K562 (cell line): Measurements from ENCODE around the gene SBK3. TPM values are rescaled to one million over a fixed set of nuclear protein-coding genes. Genes with fewer than 3 reads are reported as not detected.

Source experiments
- ATAC-seq: fragments of 200-7000 bp; cut with Tn5 transposase; 3 replicates; pipeline ENCODE4 v1.9.1; 2020; ENCODE audit warnings: moderate library complexity
- BruUV-seq: library from RNA; stranded (reverse); fragments of 400-500 nt; replicated peaks from 2 replicates; lab custom pipeline; 2021; lab: Mats Ljungman, UMichigan
- CTCF ChIA-PET: fragments of 300-600 bp; formaldehyde crosslinking; extraction: SDS; loops from one replicate; lab custom pipeline; 2021; ENCODE audit warnings: low intra/inter-chr PET ratio; lab: Yijun Ruan, JAX
- POLR2A ChIA-PET: fragments of 300-600, 350-650 bp; sonication (Branson Sonifier 250); formaldehyde crosslinking; extraction: SDS; loops from one replicate; lab custom pipeline; 2021; ENCODE audit warnings: antibody characterized with exemption, inconsistent platforms; lab: Yijun Ruan, JAX
- DNase-seq, 4 experiments: peaks; one replicate each; pipeline versions ENCODE4 v3.0.0 to v3.0.0-alpha.2; 2011 to 2018; ENCODE audit warnings: low spot score in 3 of 4, mixed read lengths in 3 of 4; ENCODE audit errors: extremely low read depth in 1 of 4
- FAIRE-seq: peaks from 2 replicates; lab custom pipeline; 2011; peaks lifted over from hg19 to GRCh38; lab: Jason Lieb, UNC
- H2AFZ ChIP-seq: 2 replicates; pipeline ENCODE4 v1.6.0; 2011; ENCODE audit warnings: low read depth, low read length, control low read depth, inconsistent platforms
- H3K27ac ChIP-seq: fragments of 200-600 bp; 3 replicates; pipeline ENCODE4 v1.8.0; 2011; ENCODE audit warnings: low read depth, mild to moderate bottlenecking, control low read depth, inconsistent platforms, low read length, moderate library complexity, mixed read lengths; ENCODE audit errors: extremely low read depth
- H3K27me3 ChIP-seq, 2 experiments: fragments of 300-600 bp in 1 of 2; 2 replicates in 1 of 2; 3 replicates in 1 of 2; pipeline versions ENCODE4 v1.6.0 to v1.8.0; 2011; ENCODE audit warnings: inconsistent platforms in 2 of 2, low read length in 2 of 2, mild to moderate bottlenecking in 1 of 2, mixed read lengths in 1 of 2, moderate library complexity in 1 of 2; ENCODE audit not compliant: control insufficient read depth in 2 of 2, insufficient read depth in 2 of 2
- H3K36me3 ChIP-seq: fragments of 300-600 bp; 3 replicates; pipeline ENCODE4 v1.8.0; 2011; ENCODE audit warnings: mild to moderate bottlenecking, low read length, inconsistent platforms; ENCODE audit not compliant: control insufficient read depth, insufficient read depth
- H3K4me1 ChIP-seq, 2 experiments: fragments of 200-600 bp in 1 of 2; replicated peaks in 1 of 2; 2 replicates in 1 of 2; 3 replicates in 1 of 2; pipeline versions ENCODE4 v1.5.1 to v1.8.0; 2011; ENCODE audit warnings: inconsistent platforms in 2 of 2, low read length in 2 of 2, mild to moderate bottlenecking in 1 of 2, mixed read lengths in 1 of 2, moderate library complexity in 1 of 2; ENCODE audit not compliant: control insufficient read depth in 2 of 2, insufficient read depth in 2 of 2
- H3K4me2 ChIP-seq: 2 replicates; pipeline ENCODE4 v1.6.1; 2011; ENCODE audit warnings: low read length, control low read depth, inconsistent platforms, mixed read lengths; ENCODE audit not compliant: insufficient read depth
- H3K4me3 ChIP-seq: fragments of 200-600 bp; sonication (generic), shearing (Covaris generic); 2 replicates; pipeline ENCODE4 v1.5.1; 2016; ENCODE audit warnings: control low read depth, inconsistent platforms
- H3K79me2 ChIP-seq: fragments of 200-600 bp; 3 replicates; pipeline ENCODE4 v1.8.0; 2011; ENCODE audit warnings: low read length, inconsistent platforms; ENCODE audit not compliant: control insufficient read depth, insufficient read depth
- H3K9ac ChIP-seq, 2 experiments: 2 replicates each; pipeline versions ENCODE4 v1.6.0 to v1.6.1; 2011; ENCODE audit warnings: low read depth in 2 of 2, low read length in 2 of 2, control low read depth in 1 of 2, inconsistent platforms in 1 of 2, mild to moderate bottlenecking in 1 of 2, mixed read lengths in 1 of 2; ENCODE audit not compliant: insufficient read depth in 1 of 2
- H3K9me1 ChIP-seq: one replicate; pipeline ENCODE4 v1.6.0; 2011; ENCODE audit warnings: inconsistent platforms, mild to moderate bottlenecking, low read length, moderate library complexity; ENCODE audit not compliant: control insufficient read depth, insufficient read depth
- H3K9me3 ChIP-seq: replicated peaks from 2 replicates; pipeline ENCODE4 v1.5.1; 2011; ENCODE audit warnings: low read depth, low read length, inconsistent platforms; ENCODE audit not compliant: control insufficient read depth, insufficient read depth
- H4K20me1 ChIP-seq: replicated peaks from 2 replicates; pipeline ENCODE4 v1.6.1; 2011; ENCODE audit warnings: low read length, inconsistent platforms, mixed read lengths; ENCODE audit not compliant: control insufficient read depth, insufficient read depth
- CBX3 ChIP-seq, 2 experiments: IDR thresholded peaks; 1 replicate in 1 of 2; 2 replicates in 1 of 2; pipeline ENCODE4 v1.6.1; 2012; ENCODE audit warnings: inconsistent platforms in 2 of 2, low read length in 2 of 2, borderline replicate concordance in 1 of 2, control low read depth in 1 of 2
- EGR1 ChIP-seq: fragments of 450-650 bp; conservative IDR thresholded peaks from 2 replicates; pipeline ENCODE4 v1.6.1; 2017; ENCODE audit warnings: mild to moderate bottlenecking
- KLF1 ChIP-seq: fragments of 450-650 bp; IDR thresholded peaks from 2 replicates; pipeline ENCODE4 v1.6.1; 2016; ENCODE audit warnings: missing genetic modification characterization, missing compliant biosample characterization
- ZNF707 ChIP-seq: fragments of 250-450 bp; sonication (Bioruptor Pico); conservative IDR thresholded peaks from 2 replicates; pipeline ENCODE4 v1.8.0; 2022; ENCODE audit warnings: inconsistent platforms, mild to moderate bottlenecking, moderate library complexity
- WGBS: fragments of 100-300 bp; shearing (Covaris generic); methylation state at CpG from one replicate; pipeline ENCODE4 v1.1.6; 2016; ENCODE audit warnings: low coverage, mixed read lengths; ENCODE audit not compliant: insufficient coverage; ENCODE audit errors: missing lambda C conversion rate; 5-methylcytosine and 5-hydroxymethylcytosine counted together
- in situ Hi-C: fragments of 300-500 bp; cut with MboI; formaldehyde crosslinking; loops from 4 replicates; pipeline ENCODE4 v1.15.0; 2018; ENCODE audit warnings: inconsistent platforms, mixed read lengths
- intact Hi-C: fragments of 100-400 bp; cut with micrococcal nuclease; formaldehyde crosslinking; loops from 2 replicates; pipeline ENCODE4 v1.14.2; 2022
- polyA plus RNA-seq, 8 experiments: library from polyadenylated mRNA; depleted of rRNA in 4 of 8; stranded (reverse) in 5 of 8; unstranded in 3 of 8; fragments of >200 nt; fragmentation: Nextera tagmentation in 2 of 8; fragmentation: Illumina TruSeq in 1 of 8; extraction: Ambion mirVana in 2 of 8; extraction: Trizol in 1 of 8; gene quantifications; 2 replicates each; pipeline versions ENCODE4 v1.2.1 to v1.2.3, GENCODE V29; 2011 to 2014; ENCODE audit warnings: inconsistent platforms in 1 of 8, missing spikeins in 1 of 8
- total RNA-seq, 7 experiments: library from RNA; depleted of rRNA in 6 of 7; stranded (reverse); fragments of >200 nt in 6 of 7; fragmentation: Illumina TruSeq in 2 of 7; extraction: Trizol in 2 of 7; gene quantifications; 2 replicates each; pipeline versions ENCODE4 v1.2.1 to v1.2.3, GENCODE V29; 2011 to 2021; ENCODE audit warnings: low replicate concordance in 1 of 7
- TF ChIP-seq, protein P1 (sequence below): fragments of 250-450 bp; sonication (Bioruptor Pico); IDR thresholded peaks from 2 replicates; pipeline ENCODE4 v1.8.0; 2022; ENCODE audit warnings: inconsistent platforms
- TF ChIP-seq, protein P2 (sequence below): fragments of 250-450 bp; sonication (Bioruptor Pico); IDR thresholded peaks from 2 replicates; pipeline ENCODE4 v1.8.0; 2021; ENCODE audit warnings: moderate library complexity, mild to moderate bottlenecking, inconsistent platforms

The SBK3 gene
- total and polyA plus RNA-seq, 9 of the 15 experiments (the other 6 are each of a cell fraction or from before 2014, with no cell fraction given), result 0.11 to 0.43 (median 0.13) TPM; not detected in 6

GRCh38 chr19:55536366-55536765 lies 9.0 kb downstream of the SBK3 start:
- no peak overlapping the region for H3K4me2 ChIP-seq
- intact Hi-C loops (no loop called here), in situ Hi-C loops (no loop called here)
- TF ChIP-seq EGR1, result peak; percentile 36
- TF ChIP-seq ZNF707 (CRISPR knock-in tag), result no peak
- H3K79me2 ChIP-seq, result no peaks in the 10 kb centered on the region
- peaks cover 0 to 40% of the 10 kb centered on the region in 2 experiments; a peak in 2 of 5 replicates for H3K4me1 ChIP-seq
- ATAC-seq (no peak), FAIRE-seq (no peak), DNase-seq (peak in 1 of 4 experiments; percentile 27)
- H3K9me3 ChIP-seq, result no peaks in the 10 kb centered on the region
- no peak overlapping the region for H3K4me3 ChIP-seq
- no TSS peak for BruUV-seq
- ChIA-PET CTCF (interaction anchor here (0.8 kb wide), 1 partner anchor 20 kb away, joined by 3 read pairs; no protein-coding TSS in a partner anchor), POLR2A (no interaction called here)
- no peak overlapping the region for H2AFZ ChIP-seq
- H3K9me1 ChIP-seq, result no peaks in the 10 kb centered on the region
- no peaks in the 10 kb centered on the region for H3K36me3 ChIP-seq
- H4K20me1 ChIP-seq, result no peaks in the 10 kb centered on the region
- H3K9ac ChIP-seq, result no peak overlapping the region
- WGBS, result 25% methylated on average over 7 of the region's 11 CpGs
- H3K27ac ChIP-seq, result no peak overlapping the region
- no peaks in the 10 kb centered on the region for H3K27me3 ChIP-seq

GRCh38 chr19:55535965-55536350 lies 9.4 kb downstream of the SBK3 start:
- CTCF ChIA-PET, result interaction anchor here (0.8 kb wide), 1 partner anchor 19 kb away, joined by 3 read pairs; no protein-coding TSS in a partner anchor
- Histone ChIP-seq H3K27me3 (no peaks in the 10 kb centered on the region), H4K20me1 (no peaks in the 10 kb centered on the region), H3K4me3 (no peak overlapping the region), H3K9me3 (no peaks in the 10 kb centered on the region), H3K9ac (peak overlapping the region in 1 of 2 experiments; percentile 22; a peak in 1 of 4 replicates), H3K4me2 (no peak overlapping the region), H3K4me1 (peaks cover 0 to 39% of the 10 kb centered on the region in 2 experiments; a peak in 2 of 5 replicates), H3K9me1 (no peaks in the 10 kb centered on the region), H3K79me2 (no peaks in the 10 kb centered on the region), H2AFZ (no peak overlapping the region), H3K27ac (no peak overlapping the region), H3K36me3 (no peaks in the 10 kb centered on the region)
- FAIRE-seq (no peak), DNase-seq (no peak), ATAC-seq (no peak)
- 60% methylated on average over 21 of the region's 22 CpGs for WGBS
- TF ChIP-seq, protein P1, sequence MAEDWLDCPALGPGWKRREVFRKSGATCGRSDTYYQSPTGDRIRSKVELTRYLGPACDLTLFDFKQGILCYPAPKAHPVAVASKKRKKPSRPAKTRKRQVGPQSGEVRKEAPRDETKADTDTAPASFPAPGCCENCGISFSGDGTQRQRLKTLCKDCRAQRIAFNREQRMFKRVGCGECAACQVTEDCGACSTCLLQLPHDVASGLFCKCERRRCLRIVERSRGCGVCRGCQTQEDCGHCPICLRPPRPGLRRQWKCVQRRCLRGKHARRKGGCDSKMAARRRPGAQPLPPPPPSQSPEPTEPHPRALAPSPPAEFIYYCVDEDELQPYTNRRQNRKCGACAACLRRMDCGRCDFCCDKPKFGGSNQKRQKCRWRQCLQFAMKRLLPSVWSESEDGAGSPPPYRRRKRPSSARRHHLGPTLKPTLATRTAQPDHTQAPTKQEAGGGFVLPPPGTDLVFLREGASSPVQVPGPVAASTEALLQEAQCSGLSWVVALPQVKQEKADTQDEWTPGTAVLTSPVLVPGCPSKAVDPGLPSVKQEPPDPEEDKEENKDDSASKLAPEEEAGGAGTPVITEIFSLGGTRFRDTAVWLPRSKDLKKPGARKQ (CRISPR knock-in tag), result no peak
- TF ChIP-seq CBX3 (IDR thresholded peaks at IDR 0.05; ENCODE audit: borderline replicate concordance in 1 of 2, low read length in 2 of 2) (no peak), KLF1 (tag) (no peak)
- TF ChIP-seq, protein P2, sequence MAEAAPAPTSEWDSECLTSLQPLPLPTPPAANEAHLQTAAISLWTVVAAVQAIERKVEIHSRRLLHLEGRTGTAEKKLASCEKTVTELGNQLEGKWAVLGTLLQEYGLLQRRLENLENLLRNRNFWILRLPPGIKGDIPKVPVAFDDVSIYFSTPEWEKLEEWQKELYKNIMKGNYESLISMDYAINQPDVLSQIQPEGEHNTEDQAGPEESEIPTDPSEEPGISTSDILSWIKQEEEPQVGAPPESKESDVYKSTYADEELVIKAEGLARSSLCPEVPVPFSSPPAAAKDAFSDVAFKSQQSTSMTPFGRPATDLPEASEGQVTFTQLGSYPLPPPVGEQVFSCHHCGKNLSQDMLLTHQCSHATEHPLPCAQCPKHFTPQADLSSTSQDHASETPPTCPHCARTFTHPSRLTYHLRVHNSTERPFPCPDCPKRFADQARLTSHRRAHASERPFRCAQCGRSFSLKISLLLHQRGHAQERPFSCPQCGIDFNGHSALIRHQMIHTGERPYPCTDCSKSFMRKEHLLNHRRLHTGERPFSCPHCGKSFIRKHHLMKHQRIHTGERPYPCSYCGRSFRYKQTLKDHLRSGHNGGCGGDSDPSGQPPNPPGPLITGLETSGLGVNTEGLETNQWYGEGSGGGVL (CRISPR knock-in tag), result no peak
- intact Hi-C loops (no loop called here), in situ Hi-C loops (no loop called here)
- no TSS peak for BruUV-seq
- POLR2A ChIA-PET, result interaction anchor here (0.8 kb wide), 1 partner anchor 38 kb away, joined by 3 read pairs; no protein-coding TSS in a partner anchor
